Left ventricle myocardium inferior (tissue), 1 donor: Measurements from ENCODE around the gene DOK6. TPM values are rescaled to one million over a fixed set of nuclear protein-coding genes. Genes with fewer than 3 reads are reported as not detected.

Experiments
- DNase-seq: peaks from one replicate; pipeline ENCODE4 v3.0.0-alpha.2; 2020
- H3K27ac ChIP-seq: fragments of 200-600 bp; replicated peaks from 2 replicates; pipeline ENCODE4 v1.8.0; 2021
- H3K27me3 ChIP-seq: fragments of 200-600 bp; 2 replicates; pipeline ENCODE4 v1.8.0; 2021; ENCODE audit warnings: low read depth
- H3K36me3 ChIP-seq: fragments of 200-600 bp; 2 replicates; pipeline ENCODE4 v1.8.0; 2021
- H3K4me1 ChIP-seq: fragments of 200-600 bp; 2 replicates; pipeline ENCODE4 v1.8.0; 2021
- H3K4me3 ChIP-seq: fragments of 200-600 bp; 2 replicates; pipeline ENCODE4 v1.8.0; 2021; ENCODE audit warnings: mild to moderate bottlenecking, moderate library complexity
- H3K9me3 ChIP-seq: fragments of 200-600 bp; replicated peaks from 2 replicates; pipeline ENCODE4 v1.8.0; 2021
- CTCF ChIP-seq: fragments of 200-600 bp; IDR thresholded peaks from 2 replicates; pipeline ENCODE4 v1.8.0; 2021; ENCODE audit warnings: antibody characterized with exemption, mild to moderate bottlenecking, borderline replicate concordance
- intact Hi-C: fragments of 100-400 bp; cut with micrococcal nuclease; formaldehyde crosslinking; loops from one replicate; pipeline ENCODE4 v1.11.0; 2022
- total RNA-seq: library from RNA; stranded (reverse); fragmentation: NEBNext Ultra II Directional; extraction: Animal tissue kit (Norgen Biotek cat#: 25700); gene quantifications from one replicate; pipeline ENCODE4 v1.2.1, GENCODE V29; 2021
- donor health status: DM: no; HTN: yes; CAD: no; lungs with severe emphysema.

The DOK6 gene
- total RNA-seq, 1 donor from 2014 or later = 0.96 TPM

GRCh38 chr18:69580107-69580506 is 179.4 kb downstream of the DOK6 start:
- H3K4me3 ChIP-seq = no peak overlapping the region
- no peak for TF ChIP-seq CTCF
- DNase-seq = no peak
- no peaks in the 10 kb centered on the region for H3K36me3 ChIP-seq
- no peaks in the 10 kb centered on the region for H3K4me1 ChIP-seq
- H3K9me3 ChIP-seq = no peaks in the 10 kb centered on the region
- intact Hi-C loops = no loop called here
- no peak overlapping the region for H3K27ac ChIP-seq
- H3K27me3 ChIP-seq = no peaks in the 10 kb centered on the region

GRCh38 chr18:69584429-69584828 is 183.7 kb downstream of the DOK6 start:
- Histone ChIP-seq H3K4me3 (no peak overlapping the region), H3K27ac (no peak overlapping the region), H3K9me3 (no peaks in the 10 kb centered on the region), H3K4me1 (no peaks in the 10 kb centered on the region), H3K36me3 (no peaks in the 10 kb centered on the region), H3K27me3 (no peaks in the 10 kb centered on the region)
- intact Hi-C loops = no loop called here
- no peak for TF ChIP-seq CTCF
- DNase-seq = no peak

- no peaks in the 10 kb centered on the region for H3K4me1 ChIP-seq
- no peak for TF ChIP-seq CTCF
- no peak for DNase-seq
- intact Hi-C loops = no loop called here
- H3K27me3 ChIP-seq = no peaks in the 10 kb centered on the region
- no peak overlapping the region for H3K27ac ChIP-seq
- H3K9me3 ChIP-seq = no peaks in the 10 kb centered on the region
- H3K4me3 ChIP-seq = no peak overlapping the region
- no peaks in the 10 kb centered on the region for H3K36me3 ChIP-seq
Measured at GRCh38 chr18:69585696-69586095, 185.0 kb downstream of the DOK6 start.

- no peak for DNase-seq
- Histone ChIP-seq H3K27ac (no peak overlapping the region), H3K9me3 (no peaks in the 10 kb centered on the region), H3K36me3 (no peaks in the 10 kb centered on the region), H3K4me3 (no peak overlapping the region), H3K4me1 (no peaks in the 10 kb centered on the region), H3K27me3 (no peaks in the 10 kb centered on the region)
- intact Hi-C loops = no loop called here
- TF ChIP-seq CTCF = no peak
Measured at GRCh38 chr18:69586537-69586936, 185.8 kb downstream of the DOK6 start.

- intact Hi-C loops = no loop called here
- Histone ChIP-seq H3K27me3 (no peaks in the 10 kb centered on the region), H3K4me3 (no peak overlapping the region), H3K27ac (no peak overlapping the region), H3K4me1 (no peaks in the 10 kb centered on the region), H3K36me3 (no peaks in the 10 kb centered on the region), H3K9me3 (no peaks in the 10 kb centered on the region)
- no peak for TF ChIP-seq CTCF
- no peak for DNase-seq
Measured at GRCh38 chr18:69588301-69588700, 187.6 kb downstream of the DOK6 start.

- Histone ChIP-seq H3K27ac (no peak overlapping the region), H3K4me3 (no peak overlapping the region), H3K4me1 (no peaks in the 10 kb centered on the region), H3K9me3 (peaks cover 7% of the 10 kb centered on the region), H3K36me3 (no peaks in the 10 kb centered on the region), H3K27me3 (no peaks in the 10 kb centered on the region)
- no peak for TF ChIP-seq CTCF
- DNase-seq = no peak
- intact Hi-C loops = no loop called here
Measured at GRCh38 chr18:69590150-69590549, 189.5 kb downstream of the DOK6 start.
